Sigmoid colon (tissue), 7 donors: Measurements from ENCODE around the gene CHRNA10. TPM values are rescaled to one million over a fixed set of nuclear protein-coding genes. Genes with fewer than 3 reads are reported as not detected.
"Not testable (repeated sequence)": the region's sequence is repeated elsewhere in the genome, so short reads cannot be mapped to it uniquely, and the experiment has no call there.

Experiments
- DNase-seq: peaks from one replicate; pipeline ENCODE4 v3.0.0-alpha.2; 2019
- H3K27ac ChIP-seq, 4 donors: fragments of 200-600 bp; sonication (generic); one replicate each; pipeline ENCODE4 v1.5.1; 2016 to 2019; ENCODE audit warnings: mild to moderate bottlenecking in 1 of 4
- H3K27me3 ChIP-seq, 3 donors: fragments of 200-600 bp; sonication (generic); one replicate each; pipeline ENCODE4 v1.5.1; 2019; ENCODE audit warnings: mild to moderate bottlenecking in 1 of 3
- H3K36me3 ChIP-seq, 4 donors: fragments of 200-600 bp; sonication (generic); one replicate each; pipeline ENCODE4 v1.5.1; 2016 to 2019
- H3K4me1 ChIP-seq, 4 donors: fragments of 200-600 bp; sonication (generic); one replicate each; pipeline ENCODE4 v1.5.1; 2017 to 2019
- H3K4me3 ChIP-seq, 4 donors: fragments of 200-600 bp; sonication (generic); one replicate each; pipeline ENCODE4 v1.5.1; 2017 to 2019; ENCODE audit warnings: mild to moderate bottlenecking in 2 of 4, moderate library complexity in 1 of 4
- H3K9me3 ChIP-seq, 4 donors: fragments of 200-600 bp in 3 of 4; sonication (generic) in 3 of 4; one replicate each; pipeline versions ENCODE4 v1.5.1 to v1.6.1; 2013 to 2019
- CTCF ChIP-seq, 4 experiments: fragments of 450-650 bp in 3 of 4; fragments of 200-600 bp in 1 of 4; IDR thresholded peaks; one replicate each; pipeline ENCODE4 v1.5.1; 2016 to 2019; ENCODE audit warnings: antibody characterized with exemption in 4 of 4, mild to moderate bottlenecking in 3 of 4, moderate library complexity in 2 of 4
- EP300 ChIP-seq, 4 donors: sonication (generic); formaldehyde crosslinking; IDR thresholded peaks; one replicate each; pipeline ENCODE4 v1.6.1; 2017; ENCODE audit warnings: antibody characterized with exemption in 4 of 4
- POLR2A ChIP-seq, 2 donors: fragments of 450-650 bp; IDR thresholded peaks; one replicate each; pipeline ENCODE4 v1.6.1; 2016; ENCODE audit warnings: antibody characterized with exemption in 2 of 2, mild to moderate bottlenecking in 2 of 2, moderate library complexity in 2 of 2
- POLR2AphosphoS5 ChIP-seq, 4 donors: sonication (generic); formaldehyde crosslinking; IDR thresholded peaks; one replicate each; pipeline ENCODE4 v1.6.1; 2017; ENCODE audit warnings: antibody characterized with exemption in 4 of 4
- WGBS, 2 donors: extraction: QIAGEN DNeasy Blood & Tissue Kit; methylation state at CpG; one replicate each; pipeline ENCODE4 v1.1.7; 2013; 5-methylcytosine and 5-hydroxymethylcytosine counted together
- intact Hi-C: fragments of 100-400 bp; cut with DNase I; formaldehyde crosslinking; loops from one replicate; pipeline ENCODE4 v1.15.1; 2023
- polyA plus RNA-seq, 3 donors: library from polyadenylated mRNA; stranded (reverse); fragments of 200-250 nt; gene quantifications; one replicate each; pipeline ENCODE4 v1.2.3, GENCODE V29; 2013
- total RNA-seq, 4 donors: library from RNA; depleted of rRNA; stranded (reverse); fragments of >200 nt; gene quantifications; one replicate each; pipeline ENCODE4 v1.1.0, GENCODE V29; 2016
- donor health status: healthy with polysubstance abuse.
- donor health status: Bipolar disorder and iron deficiency.
- donor health status: healthy.

The CHRNA10 gene
- total and polyA plus RNA-seq, 7 donors = 0.33 to 1.8 (median 0.64) TPM; not detected in 1

DNA sequence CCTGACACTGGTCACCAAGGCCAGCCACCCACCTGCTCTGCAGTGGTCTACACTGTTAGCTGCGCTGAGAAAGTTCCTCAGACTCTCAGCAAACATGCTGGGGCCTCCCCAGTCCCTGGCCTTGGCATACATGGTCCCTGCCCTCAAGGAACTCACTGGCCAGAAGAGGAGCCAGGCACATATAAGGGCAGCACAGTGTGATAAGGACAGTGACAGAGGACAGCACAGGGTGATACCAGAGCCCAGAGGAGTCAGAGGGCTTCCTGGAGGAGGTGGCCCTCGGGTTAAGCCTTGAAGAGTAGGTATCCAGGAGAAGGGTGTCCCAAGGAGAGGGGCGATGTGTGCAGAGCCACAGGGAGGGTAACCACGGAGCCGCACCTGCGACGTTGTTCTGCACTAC lies 25.6 kb downstream of the CHRNA10 start:
- intact Hi-C loops = no loop called here
- H3K27me3 ChIP-seq = peaks cover 0 to 9% (median 4%) of the 10 kb centered on the region in 3 donors
- no peaks in the 10 kb centered on the region for H3K36me3 ChIP-seq
- no peak for DNase-seq
- TF ChIP-seq POLR2A (IDR thresholded peaks at IDR 0.05) (no peak), EP300 (IDR thresholded peaks at IDR 0.05) (no peak), CTCF (IDR thresholded peaks at IDR 0.05) (no peak), POLR2AphosphoS5 (IDR thresholded peaks at IDR 0.05) (no peak)
- H3K4me1 ChIP-seq = peaks cover 0 to 17% (median 15%) of the 10 kb centered on the region in 4 donors
- no peak overlapping the region for H3K4me3 ChIP-seq
- 74 to 86% methylated on average over 7 of the region's 7 CpGs for WGBS, 2 donors
- H3K27ac ChIP-seq = no peak overlapping the region
- H3K9me3 ChIP-seq = no peaks in the 10 kb centered on the region

DNA sequence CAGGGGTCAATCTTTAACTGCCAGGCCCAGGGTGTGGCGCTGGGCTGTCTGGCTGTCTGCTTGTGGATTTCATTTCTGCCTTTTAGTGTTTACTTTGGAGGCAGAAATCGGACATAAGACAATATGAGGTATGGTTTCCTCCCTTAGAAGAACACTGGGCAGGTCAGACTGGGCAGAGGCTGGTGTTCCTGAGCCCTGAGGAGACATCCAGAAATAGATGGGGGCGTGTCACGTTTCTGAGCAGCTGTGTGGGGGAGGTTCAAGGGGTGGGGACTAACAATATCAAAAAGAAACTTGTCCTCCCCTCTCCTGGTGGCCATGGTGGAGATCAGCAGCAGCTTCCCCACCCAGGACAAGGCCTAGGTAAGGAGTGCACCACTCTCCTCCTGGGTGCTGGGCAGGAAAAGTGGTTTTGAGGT lies 26.4 kb downstream of the CHRNA10 start, which contains the start of gene ART1:
Gene ART1 (plus strand): TSS at position 312 of the 419 bp plus-strand sequence. CDS start 14,086 bp downstream, outside the sequence.
- Histone ChIP-seq H3K4me1 (peaks cover 0 to 17% (median 15%) of the 10 kb centered on the region in 4 donors), H3K9me3 (no peaks in the 10 kb centered on the region), H3K27ac (no peak within 1 kb of the TSS), H3K27me3 (peaks cover 0 to 9% (median 4%) of the 10 kb centered on the region in 3 donors), H3K4me3 (no peak within 1 kb of the TSS), H3K36me3 (no peaks in the 10 kb centered on the region)
- intact Hi-C loops = no loop called here
- TF ChIP-seq CTCF (IDR thresholded peaks at IDR 0.05) (no peak), POLR2A (IDR thresholded peaks at IDR 0.05) (no peak), EP300 (IDR thresholded peaks at IDR 0.05) (no peak), POLR2AphosphoS5 (IDR thresholded peaks at IDR 0.05) (no peak)
- WGBS, 2 donors = 34 to 71% methylated on average over 4 of the region's 4 CpGs
- DNase-seq = no peak

- H3K27ac ChIP-seq, H3K36me3 ChIP-seq, H3K9me3 ChIP-seq, intact Hi-C loops, DNase-seq, H3K27me3 ChIP-seq: not testable (repeated sequence)
- H3K4me3 ChIP-seq = peak overlapping the region in 1 of 4 donors; percentile 53
- H3K4me1 ChIP-seq = peaks cover 0 to 17% (median 15%) of the 10 kb centered on the region in 4 donors
- WGBS, 2 donors = 17 to 43% methylated on average over 11 of the region's 11 CpGs
These were observed 28.1 kb downstream of the CHRNA10 start for GRCh38 chr11:3643102-3643546.

GRCh38 chr11:3642071-3642951 lies 28.9 kb downstream of the CHRNA10 start:
- peaks cover 0 to 17% (median 15%) of the 10 kb centered on the region in 4 donors for H3K4me1 ChIP-seq
- peak overlapping the region; percentile 40 to 53 (median 49) for H3K4me3 ChIP-seq
- no peak for TF ChIP-seq POLR2A (IDR thresholded peaks at IDR 0.05)
- peak in 2 of 4 donors; percentile 22 to 46 for TF ChIP-seq POLR2AphosphoS5 (IDR thresholded peaks at IDR 0.05)
- H3K9me3 ChIP-seq = no peaks in the 10 kb centered on the region
- H3K36me3 ChIP-seq = no peaks in the 10 kb centered on the region
- 1 to 2% methylated on average over 55 of the region's 55 CpGs for WGBS, 2 donors
- H3K27me3 ChIP-seq = peaks cover 0 to 4% (median 0%) of the 10 kb centered on the region in 3 donors
- DNase-seq = peak; percentile 88
- H3K27ac ChIP-seq = peak overlapping the region in 1 of 4 donors; percentile 34
- intact Hi-C loops = no loop called here

DNA sequence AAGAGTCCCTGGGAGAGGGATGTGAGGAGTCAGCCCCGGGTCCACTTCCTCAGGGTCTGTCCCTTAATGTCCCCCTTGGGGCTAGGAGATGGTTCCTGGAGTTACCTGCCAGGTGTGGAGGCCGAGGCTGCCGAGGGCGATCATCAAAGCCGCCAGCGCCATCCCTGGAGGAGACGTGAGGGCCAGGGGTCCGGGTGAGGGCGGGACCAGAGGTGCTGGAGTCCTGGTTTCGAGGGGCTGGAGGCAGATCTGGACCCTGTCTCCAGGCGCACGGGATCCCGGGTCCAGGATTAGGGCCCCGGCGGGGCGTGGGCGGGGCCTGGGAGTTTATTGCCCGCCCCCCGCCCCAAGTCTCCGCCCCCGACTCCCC lies 29.5 kb downstream of the CHRNA10 start, which contains the start of gene ART5:
Gene ART5 (minus strand): TSS at position 292 of the 370 bp plus-strand sequence. CDS start 130 bp downstream, at position 162.
- Histone ChIP-seq H3K4me3 (peak within 1 kb of the TSS; percentile 40 to 53 (median 49)), H3K9me3 (no peaks in the 10 kb centered on the region), H3K4me1 (peaks cover 0 to 17% (median 15%) of the 10 kb centered on the region in 4 donors), H3K36me3 (no peaks in the 10 kb centered on the region), H3K27ac (peak within 1 kb of the TSS in 1 of 4 donors; percentile 34), H3K27me3 (peaks cover 0 to 2% (median 0%) of the 10 kb centered on the region in 3 donors)
- no peak for DNase-seq
- WGBS, 2 donors = 11 to 21% methylated on average over 21 of the region's 21 CpGs
- TF ChIP-seq CTCF (IDR thresholded peaks at IDR 0.05) (no peak), EP300 (IDR thresholded peaks at IDR 0.05) (no peak), POLR2A (IDR thresholded peaks at IDR 0.05) (no peak), POLR2AphosphoS5 (IDR thresholded peaks at IDR 0.05) (no peak)
- intact Hi-C loops = no loop called here
